Sigmoid colon (tissue), 4 donors: ENCODE results near the gene TPSD1.

Experiments used
- CTCF ChIP-seq, 4 experiments: fragments of 450-650 bp in 3 of 4; fragments of 200-600 bp in 1 of 4; IDR thresholded peaks; one replicate each; pipeline ENCODE4 v1.5.1; 2016 to 2019; ENCODE audit warnings: antibody characterized with exemption in 4 of 4, mild to moderate bottlenecking in 3 of 4, moderate library complexity in 2 of 4
- EP300 ChIP-seq, 4 donors: sonication (generic); formaldehyde crosslinking; IDR thresholded peaks; one replicate each; pipeline ENCODE4 v1.6.1; 2017; ENCODE audit warnings: antibody characterized with exemption in 4 of 4
- POLR2A ChIP-seq, 2 donors: fragments of 450-650 bp; IDR thresholded peaks; one replicate each; pipeline ENCODE4 v1.6.1; 2016; ENCODE audit warnings: antibody characterized with exemption in 2 of 2, mild to moderate bottlenecking in 2 of 2, moderate library complexity in 2 of 2
- POLR2AphosphoS5 ChIP-seq, 4 donors: sonication (generic); formaldehyde crosslinking; IDR thresholded peaks; one replicate each; pipeline ENCODE4 v1.6.1; 2017; ENCODE audit warnings: antibody characterized with exemption in 4 of 4

DNA sequence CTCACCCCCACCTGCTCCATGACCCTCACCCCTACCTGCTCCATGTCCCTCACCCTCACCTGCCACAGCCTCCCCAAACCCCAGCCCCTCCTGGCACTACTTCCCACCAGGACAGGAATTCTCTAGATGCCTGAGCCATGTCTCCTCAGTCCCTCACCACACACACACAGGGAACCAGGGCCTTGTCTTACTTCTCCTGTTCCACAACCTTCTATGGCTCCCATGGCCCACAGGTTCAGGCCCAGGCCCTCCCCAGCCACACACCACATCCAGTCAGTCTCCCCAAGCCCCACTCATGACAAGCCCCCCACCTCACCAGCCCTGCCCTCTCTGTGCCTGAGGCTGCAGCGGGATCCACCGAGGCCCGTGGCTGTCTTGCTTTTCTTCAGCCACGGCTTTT, 50.5 kb downstream of the TPSD1 start:
- no peak for TF ChIP-seq CTCF (IDR thresholded peaks at IDR 0.05)
- TF ChIP-seq POLR2A (IDR thresholded peaks at IDR 0.05) = no peak
- TF ChIP-seq EP300 (IDR thresholded peaks at IDR 0.05) = no peak
- no peak for TF ChIP-seq POLR2AphosphoS5 (IDR thresholded peaks at IDR 0.05)
